Neural crest cell (in vitro differentiated cells): ENCODE results near the gene FAM13C. TPM values are rescaled to one million over a fixed set of nuclear protein-coding genes. Genes with fewer than 3 reads are reported as not detected.

Source experiments
- DNase-seq: peaks from one replicate; pipeline ENCODE4 v3.0.0; 2021; ENCODE audit warnings: low read depth, mixed read lengths, low spot score
- H3K27ac Mint-ChIP-seq: one replicate; pipeline ENCODE4 v1.8.0; 2021; ENCODE audit warnings: mild to moderate bottlenecking, mixed read lengths; ENCODE audit not compliant: unreplicated experiment
- H3K27me3 Mint-ChIP-seq: 2 replicates; pipeline ENCODE4 v1.8.0; 2021; ENCODE audit warnings: low read depth, mild to moderate bottlenecking, mixed read lengths
- H3K36me3 Mint-ChIP-seq: 2 replicates; pipeline ENCODE4 v1.8.0; 2021; ENCODE audit warnings: low read depth, mild to moderate bottlenecking, mixed read lengths
- H3K4me1 Mint-ChIP-seq: 2 replicates; pipeline ENCODE4 v1.8.0; 2021; ENCODE audit warnings: mixed read lengths
- H3K4me3 Mint-ChIP-seq: one replicate; pipeline ENCODE4 v1.8.0; 2021; ENCODE audit warnings: mild to moderate bottlenecking, mixed read lengths
- H3K9me3 Mint-ChIP-seq: 2 replicates; pipeline ENCODE4 v1.8.0; 2021; ENCODE audit warnings: mixed read lengths
- CTCF ChIP-seq: fragments of 200-600 bp; sonication (generic); conservative IDR thresholded peaks from 2 replicates; pipeline ENCODE4 v1.5.0; 2021; ENCODE audit warnings: antibody characterized with exemption, mild to moderate bottlenecking
- total RNA-seq: library from RNA; stranded (reverse); gene quantifications from 2 replicates; pipeline ENCODE4 v1.2.1, GENCODE V29; 2021

Gene FAM13C
- total RNA-seq, 1 donor from 2014 or later = 2.9 TPM

- no peak for DNase-seq
- H3K4me1 Mint-ChIP-seq = peaks cover 6% of the 10 kb centered on the region
- H3K27me3 Mint-ChIP-seq = no peaks in the 10 kb centered on the region
- no peak overlapping the region for H3K27ac Mint-ChIP-seq
- H3K4me3 Mint-ChIP-seq = no peak overlapping the region
- TF ChIP-seq CTCF = no peak
- peaks cover 5% of the 10 kb centered on the region for H3K9me3 Mint-ChIP-seq
- H3K36me3 Mint-ChIP-seq = no peaks in the 10 kb centered on the region
Measured at GRCh38 chr10:59336632-59337031, 25.7 kb downstream of the FAM13C start.

- DNase-seq = no peak
- Mint-ChIP-seq H3K27me3 (no peaks in the 10 kb centered on the region), H3K4me3 (no peak overlapping the region), H3K9me3 (peaks cover 5% of the 10 kb centered on the region), H3K27ac (no peak overlapping the region), H3K4me1 (peaks cover 6% of the 10 kb centered on the region), H3K36me3 (no peaks in the 10 kb centered on the region)
- no peak for TF ChIP-seq CTCF
Measured at GRCh38 chr10:59335497-59335896, 26.9 kb downstream of the FAM13C start.

- H3K27me3 Mint-ChIP-seq = no peaks in the 10 kb centered on the region
Measured at GRCh38 chr10:59333701-59334100, 28.6 kb downstream of the FAM13C start.

GRCh38 chr10:59332581-59332980 lies 29.8 kb downstream of the FAM13C start:
- Mint-ChIP-seq H3K4me3 (no peak overlapping the region), H3K9me3 (no peaks in the 10 kb centered on the region), H3K36me3 (no peaks in the 10 kb centered on the region), H3K27ac (no peak overlapping the region), H3K4me1 (peaks cover 6% of the 10 kb centered on the region), H3K27me3 (no peaks in the 10 kb centered on the region)
- no peak for TF ChIP-seq CTCF
- no peak for DNase-seq

More at GRCh38 chr10:59333701-59334100, 28.6 kb downstream of the FAM13C start:
- Mint-ChIP-seq H3K4me3 (no peak overlapping the region), H3K4me1 (peaks cover 6% of the 10 kb centered on the region), H3K27ac (no peak overlapping the region), H3K36me3 (no peaks in the 10 kb centered on the region), H3K9me3 (peaks cover 5% of the 10 kb centered on the region)
- no peak for TF ChIP-seq CTCF
- DNase-seq = no peak

GRCh38 chr10:59331661-59332060 lies 30.7 kb downstream of the FAM13C start:
- no peak overlapping the region for H3K27ac Mint-ChIP-seq
- no peak overlapping the region for H3K4me3 Mint-ChIP-seq
- H3K9me3 Mint-ChIP-seq = no peaks in the 10 kb centered on the region
- H3K27me3 Mint-ChIP-seq = no peaks in the 10 kb centered on the region
- DNase-seq = no peak
- TF ChIP-seq CTCF = no peak
- no peaks in the 10 kb centered on the region for H3K36me3 Mint-ChIP-seq
- H3K4me1 Mint-ChIP-seq = peaks cover 6% of the 10 kb centered on the region

- H3K27me3 Mint-ChIP-seq = no peaks in the 10 kb centered on the region
- H3K9me3 Mint-ChIP-seq = peaks cover 2% of the 10 kb centered on the region
- H3K4me1 Mint-ChIP-seq = no peaks in the 10 kb centered on the region
- peaks cover 4% of the 10 kb centered on the region for H3K36me3 Mint-ChIP-seq
- TF ChIP-seq CTCF = no peak
- no peak overlapping the region for H3K27ac Mint-ChIP-seq
- no peak overlapping the region for H3K4me3 Mint-ChIP-seq
- no peak for DNase-seq
Measured at GRCh38 chr10:59325116-59325515, 37.2 kb downstream of the FAM13C start.
